ENCODE data around the gene SBNO1. TPM values are rescaled to one million over a fixed set of nuclear protein-coding genes. Genes with fewer than 3 reads are reported as not detected.

The SBNO1 gene
- total RNA-seq, 1 experiment from 2014 or later, result 43.8 TPM

DNA sequence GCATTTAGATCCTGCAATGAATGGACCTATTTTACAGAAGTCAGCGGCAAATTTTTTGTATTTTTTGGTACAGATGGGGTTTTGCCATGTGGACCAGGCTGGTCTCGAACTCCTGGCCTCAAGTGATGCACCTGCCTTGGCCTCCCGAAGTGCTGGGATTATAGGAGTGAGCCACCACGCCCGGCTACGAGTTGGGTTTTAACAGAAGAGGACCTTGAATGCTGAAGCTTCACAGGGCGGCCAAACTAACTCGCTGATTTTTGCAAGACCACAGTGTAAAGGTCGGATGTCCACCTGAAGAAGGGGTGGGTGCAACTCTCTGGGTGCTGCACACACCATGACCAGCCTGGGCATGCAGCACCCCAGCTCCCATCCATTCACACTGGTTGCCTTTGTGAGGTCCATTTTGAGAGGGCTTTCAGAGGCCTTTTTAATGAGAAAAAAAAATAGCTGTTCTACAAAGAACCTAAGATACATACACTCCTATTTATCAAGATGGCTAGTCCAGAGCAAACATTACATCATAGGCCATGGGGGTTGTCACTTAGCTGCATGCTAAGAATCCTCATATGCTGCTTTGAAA is 71.4 kb downstream of the SBNO1 start:
- DNase-seq (ENCODE audit: low read depth, low spot score) (no peak), ATAC-seq (no peak)
- BruUV-seq (replicated peaks), result no TSS peak
- intact Hi-C loops (cut with micrococcal nuclease), result loop anchor here (5.0 kb wide), 1 partner anchor 34 kb away; no protein-coding TSS in a partner anchor
- H3K27ac ChIP-seq (ENCODE audit: low read depth, low read length), result no peak overlapping the region
- H4K20me1 ChIP-seq (ENCODE audit: insufficient read depth), result 0 out of 2 replicates have a peak, but pooled peaks cover 4% of the 10 kb centered on the region
- H3K4me3 ChIP-seq (replicated peaks in 1 of 2; ENCODE audit: low read depth in 1 of 2, low read length in 2 of 2), result no peak overlapping the region
- RAD21 ChIA-PET (ENCODE audit: low non-redundant PET in 1 of 2, low total read pairs in 2 of 2, uncharacterized antibody in 2 of 2, unreplicated experiment in 2 of 2), result no interaction called here
- no peak overlapping the region for H3K4me2 ChIP-seq (ENCODE audit: low read length)
- CTCF ChIA-PET, result no interaction called here
- no peaks in the 10 kb centered on the region for H3K27me3 ChIP-seq (ENCODE audit: insufficient read depth, low read length)
- 0 out of 4 replicates have a peak, but pooled peaks cover 0 to 2% of the 10 kb centered on the region in 2 experiments for H3K4me1 ChIP-seq (ENCODE audit: control insufficient read depth in 1 of 2, insufficient read depth in 2 of 2, low read length in 2 of 2)
- H3K9me3 ChIP-seq (ENCODE audit: control insufficient read depth in 1 of 2, insufficient read depth in 1 of 2, low read depth in 1 of 2, low read length in 2 of 2), result no peaks in the 10 kb centered on the region
- POLR2A ChIA-PET, result no interaction called here
- H3K9ac ChIP-seq (ENCODE audit: low read length), result no peak overlapping the region
- H3K36me3 ChIP-seq (ENCODE audit: control insufficient read depth in 1 of 2, insufficient read depth in 2 of 2, low read length in 2 of 2), result peaks cover 46 to 54% of the 10 kb centered on the region in 2 experiments
- H2AFZ ChIP-seq (ENCODE audit: low read depth, low read length, poor library complexity, severe bottlenecking), result no peak overlapping the region
- TF ChIP-seq POLR2AphosphoS5 (IDR thresholded peaks at IDR 0.05; ENCODE audit: low read depth, low read length) (no peak), FOSL1 (IDR thresholded peaks at IDR 0.05; ENCODE audit: low read depth) (no peak), ZNF274 (IDR thresholded peaks at IDR 0.05; ENCODE audit: low read depth, low read length) (no peak), EZH2phosphoT487 (IDR thresholded peaks at IDR 0.05; ENCODE audit: borderline replicate concordance) (no peak), YY1 (IDR thresholded peaks at IDR 0.05; ENCODE audit: extremely low read depth, insufficient replicate concordance, low read depth, low read length) (no peak)
- no peaks in the 10 kb centered on the region; the same call in 1 of the 2 replicates for H3K79me2 ChIP-seq (ENCODE audit: insufficient read depth, low read length)
- H3K9me2 ChIP-seq (ENCODE audit: insufficient read depth), result no peaks in the 10 kb centered on the region

GRCh38 chr12:123289911-123290310 is 74.7 kb downstream of the SBNO1 start:
- peaks cover 22 to 32% of the 10 kb centered on the region in 2 experiments; a peak in 3 of 4 replicates for H3K36me3 ChIP-seq (ENCODE audit: control insufficient read depth in 1 of 2, insufficient read depth in 2 of 2, low read length in 2 of 2)
- TF ChIP-seq, protein P1, sequence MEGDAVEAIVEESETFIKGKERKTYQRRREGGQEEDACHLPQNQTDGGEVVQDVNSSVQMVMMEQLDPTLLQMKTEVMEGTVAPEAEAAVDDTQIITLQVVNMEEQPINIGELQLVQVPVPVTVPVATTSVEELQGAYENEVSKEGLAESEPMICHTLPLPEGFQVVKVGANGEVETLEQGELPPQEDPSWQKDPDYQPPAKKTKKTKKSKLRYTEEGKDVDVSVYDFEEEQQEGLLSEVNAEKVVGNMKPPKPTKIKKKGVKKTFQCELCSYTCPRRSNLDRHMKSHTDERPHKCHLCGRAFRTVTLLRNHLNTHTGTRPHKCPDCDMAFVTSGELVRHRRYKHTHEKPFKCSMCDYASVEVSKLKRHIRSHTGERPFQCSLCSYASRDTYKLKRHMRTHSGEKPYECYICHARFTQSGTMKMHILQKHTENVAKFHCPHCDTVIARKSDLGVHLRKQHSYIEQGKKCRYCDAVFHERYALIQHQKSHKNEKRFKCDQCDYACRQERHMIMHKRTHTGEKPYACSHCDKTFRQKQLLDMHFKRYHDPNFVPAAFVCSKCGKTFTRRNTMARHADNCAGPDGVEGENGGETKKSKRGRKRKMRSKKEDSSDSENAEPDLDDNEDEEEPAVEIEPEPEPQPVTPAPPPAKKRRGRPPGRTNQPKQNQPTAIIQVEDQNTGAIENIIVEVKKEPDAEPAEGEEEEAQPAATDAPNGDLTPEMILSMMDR (IDR thresholded peaks at IDR 0.05 in 2 of 3, conservative IDR thresholded peaks at IDR 0.05 in 1 of 3; ENCODE audit: borderline replicate concordance in 1 of 3, insufficient read depth in 1 of 3, low read depth in 2 of 3, low read length in 2 of 3), result no peak
- TF ChIP-seq JUND (IDR thresholded peaks at IDR 0.05) (no peak), ELF1 (IDR thresholded peaks at IDR 0.05; ENCODE audit: borderline replicate concordance, low read depth) (no peak), EZH2phosphoT487 (IDR thresholded peaks at IDR 0.05; ENCODE audit: borderline replicate concordance) (no peak), FOSL1 (IDR thresholded peaks at IDR 0.05; ENCODE audit: low read depth) (no peak), YY1 (IDR thresholded peaks at IDR 0.05; ENCODE audit: extremely low read depth, insufficient replicate concordance, low read depth, low read length) (no peak), ZNF274 (IDR thresholded peaks at IDR 0.05; ENCODE audit: low read depth, low read length) (no peak), CEBPB (IDR thresholded peaks at IDR 0.05; ENCODE audit: low read depth) (no peak), EZH2 (IDR thresholded peaks at IDR 0.05) (no peak), ZFX (IDR thresholded peaks at IDR 0.05) (no peak), CBX3 (IDR thresholded peaks at IDR 0.05; ENCODE audit: low read depth) (no peak), MAX (IDR thresholded peaks at IDR 0.05) (no peak)
- TF ChIP-seq, protein P2, sequence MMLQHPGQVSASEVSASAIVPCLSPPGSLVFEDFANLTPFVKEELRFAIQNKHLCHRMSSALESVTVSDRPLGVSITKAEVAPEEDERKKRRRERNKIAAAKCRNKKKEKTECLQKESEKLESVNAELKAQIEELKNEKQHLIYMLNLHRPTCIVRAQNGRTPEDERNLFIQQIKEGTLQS (IDR thresholded peaks at IDR 0.05), result no peak
- H3K4me3 ChIP-seq (replicated peaks in 1 of 2; ENCODE audit: low read depth in 1 of 2, low read length in 2 of 2), result no peak overlapping the region
- H3K4me2 ChIP-seq (ENCODE audit: low read length), result no peak overlapping the region
- no peaks in the 10 kb centered on the region for H3K9me3 ChIP-seq (ENCODE audit: control insufficient read depth in 1 of 2, insufficient read depth in 1 of 2, low read depth in 1 of 2, low read length in 2 of 2)
- no TSS peak for BruUV-seq (replicated peaks)
- 0 out of 2 replicates have a peak, but pooled peaks cover 4% of the 10 kb centered on the region for H4K20me1 ChIP-seq (ENCODE audit: insufficient read depth)
- H3K4me1 ChIP-seq (ENCODE audit: control insufficient read depth in 1 of 2, insufficient read depth in 2 of 2, low read length in 2 of 2), result 0 out of 4 replicates have a peak, but pooled peaks cover 0 to 2% of the 10 kb centered on the region in 2 experiments
- H3K9me2 ChIP-seq (ENCODE audit: insufficient read depth), result no peaks in the 10 kb centered on the region
- H3K27ac ChIP-seq (ENCODE audit: low read depth, low read length), result no peak overlapping the region
- no peak overlapping the region for H2AFZ ChIP-seq (ENCODE audit: low read depth, low read length, poor library complexity, severe bottlenecking)
- CTCF ChIA-PET, result no interaction called here
- no peaks in the 10 kb centered on the region; the same call in 1 of the 2 replicates for H3K79me2 ChIP-seq (ENCODE audit: insufficient read depth, low read length)
- H3K9ac ChIP-seq (ENCODE audit: low read length), result no peak overlapping the region
- ATAC-seq, result no peak
- intact Hi-C loops (cut with micrococcal nuclease), result loop anchor here (5.0 kb wide), 1 partner anchor 37 kb away; no protein-coding TSS in a partner anchor
- RAD21 ChIA-PET (ENCODE audit: low non-redundant PET in 1 of 2, low total read pairs in 2 of 2, uncharacterized antibody in 2 of 2, unreplicated experiment in 2 of 2), result no interaction called here
- no peak for DNase-seq (ENCODE audit: low read depth, low spot score)
- H3K27me3 ChIP-seq (ENCODE audit: insufficient read depth, low read length), result no peaks in the 10 kb centered on the region
- POLR2A ChIA-PET, result no interaction called here

All from HCT116 (cell line).